ENCODE data around the gene BRD9.
"Not testable (repeated sequence)": the region's sequence is repeated elsewhere in the genome, so short reads cannot be mapped to it uniquely, and the experiment has no call there.

DNA sequence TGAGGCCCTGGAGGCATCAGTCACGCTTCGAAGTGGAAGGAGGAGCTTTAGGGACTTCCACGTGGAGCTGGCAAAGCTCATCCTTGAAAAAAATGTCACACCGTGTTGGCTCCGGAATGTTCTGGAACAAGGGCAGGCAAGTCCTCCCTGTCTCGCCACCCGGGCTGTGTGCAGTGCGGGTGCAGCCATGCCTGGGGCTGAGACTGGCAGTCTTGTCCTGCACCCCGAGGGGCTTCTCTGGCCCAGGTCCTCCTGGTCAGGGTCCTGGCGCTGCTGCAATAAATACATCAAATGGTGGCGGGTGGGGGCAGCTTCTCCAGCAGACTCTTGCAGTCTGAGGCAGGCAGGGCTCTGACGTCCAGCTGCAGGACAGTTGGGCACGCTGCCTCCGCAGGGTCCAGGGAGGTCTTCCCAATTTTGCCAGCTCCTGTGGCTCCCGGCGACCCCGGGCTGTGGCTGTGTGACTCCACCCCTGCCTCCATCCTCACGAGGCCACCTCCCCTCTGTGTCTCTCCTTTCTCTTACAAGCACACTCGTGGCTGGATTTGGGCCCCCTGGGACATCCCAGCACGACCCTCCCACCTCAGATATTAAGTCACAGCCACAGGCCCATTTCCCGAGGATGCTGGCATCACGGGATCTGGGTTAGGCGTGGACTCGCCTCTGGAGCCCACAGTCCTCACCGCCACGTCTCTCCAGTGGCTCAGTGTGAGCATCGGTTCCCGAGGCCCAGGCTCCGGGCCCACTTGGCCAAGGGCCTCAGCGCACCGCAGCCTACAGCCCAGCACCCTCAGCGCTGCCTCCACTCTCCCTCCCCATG is 50.0 kb downstream of the BRD9 start:
- TF ChIP-seq EZH2 (IDR thresholded peaks at IDR 0.05; ENCODE audit: insufficient read depth, poor library complexity, severe bottlenecking); EZH2phosphoT487 (IDR thresholded peaks at IDR 0.05; ENCODE audit: insufficient read depth, low read depth): not testable (repeated sequence)
